ENCODE results near the gene PEX6.
A peak's percentile ranks its signal among the peaks of the same experiment; 100 is the strongest.

PEX6 gene

DNA sequence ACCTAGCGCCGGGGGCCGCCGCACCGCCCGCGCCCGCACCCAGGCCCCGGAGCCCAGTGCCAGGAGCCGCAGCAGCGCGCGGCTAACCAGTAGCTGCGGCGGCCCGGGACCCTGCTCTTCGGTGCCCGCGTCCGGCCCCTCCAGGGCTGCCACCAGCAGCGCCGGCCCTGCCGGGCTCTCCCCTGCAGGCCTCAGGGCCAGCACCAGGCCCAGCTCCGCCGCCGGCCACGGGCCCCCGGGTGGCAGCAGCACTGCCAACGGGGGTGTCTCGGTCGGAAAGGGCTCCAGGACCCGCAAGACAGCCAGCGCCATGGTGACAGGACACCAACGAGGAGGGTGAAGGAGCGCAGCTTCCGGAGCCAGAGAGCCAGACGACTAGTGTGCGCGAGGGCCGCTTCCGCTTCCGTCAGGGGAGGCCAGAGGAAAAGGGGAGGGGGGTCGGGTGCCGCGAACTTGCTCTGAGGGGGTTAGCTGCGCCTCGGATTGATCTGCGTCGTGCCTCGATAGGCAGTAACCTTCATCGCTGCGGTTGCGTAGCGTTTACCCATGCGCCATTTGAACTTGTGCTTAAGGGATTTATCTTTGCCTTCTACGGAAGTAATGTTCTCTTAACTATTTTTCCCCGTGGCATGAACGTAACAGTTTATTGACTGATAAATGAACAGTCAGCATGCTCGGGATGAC lies at the start of gene PEX6:
Gene PEX6 (minus strand): TSS at position 343 of the 684 bp plus-strand sequence. CDS start 31 bp downstream, at position 312.
- no peaks in the 10 kb centered on the region for H3K27me3 ChIP-seq (ENCODE audit: control insufficient read depth in 5 of 5, insufficient read depth in 4 of 5, low read length in 5 of 5)
- H3K4me1 ChIP-seq (ENCODE audit: control insufficient read depth in 5 of 5, insufficient read depth in 5 of 5, low read length in 5 of 5): peaks cover 7 to 32% (median 27%) of the 10 kb centered on the region in 5 donors
- peaks cover 0 to 6% (median 3%) of the 10 kb centered on the region in 5 donors for H3K36me3 ChIP-seq (ENCODE audit: control insufficient read depth in 5 of 5, insufficient read depth in 5 of 5, low read length in 5 of 5)
- H3K4me3 ChIP-seq (ENCODE audit: low read depth in 1 of 5, low read length in 5 of 5): peak within 1 kb of the TSS; percentile 82 to 97 (median 86)
- peak within 1 kb of the TSS; percentile 48 to 96 (median 88) for H3K9ac ChIP-seq (ENCODE audit: low read length in 5 of 5)
- no peaks in the 10 kb centered on the region for H3K9me3 ChIP-seq (ENCODE audit: control insufficient read depth in 5 of 5, low read length in 5 of 5)
- peak within 1 kb of the TSS; percentile 71 for H3K27ac ChIP-seq (ENCODE audit: low read depth, low read length)

DNA sequence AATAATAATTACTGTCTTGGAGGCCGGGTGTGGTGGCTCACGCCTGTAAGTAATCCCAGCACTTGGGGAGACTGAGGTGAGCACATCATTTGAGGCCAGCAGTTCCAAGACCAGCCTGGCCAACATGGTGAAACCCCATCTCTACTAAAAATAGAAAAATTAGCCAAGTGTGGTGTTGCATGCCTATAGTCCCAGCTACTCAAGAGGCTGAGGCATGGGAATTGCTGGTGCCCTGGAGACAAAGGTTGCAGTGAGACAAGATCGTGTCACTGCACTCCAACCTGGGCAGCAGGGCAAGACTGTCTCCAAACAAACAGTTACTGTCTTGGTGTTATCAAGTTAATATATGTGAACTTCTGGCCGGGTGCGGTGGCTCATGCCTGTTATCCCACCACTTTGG lies 47.4 kb upstream of the PEX6 start:
- Histone ChIP-seq H3K4me3 (ENCODE audit: low read depth in 1 of 5, low read length in 5 of 5) (no peak overlapping the region), H3K9me3 (ENCODE audit: control insufficient read depth in 5 of 5, low read length in 5 of 5) (no peaks in the 10 kb centered on the region), H3K27ac (ENCODE audit: low read depth, low read length) (no peak overlapping the region), H3K9ac (ENCODE audit: low read length in 5 of 5) (no peak overlapping the region), H3K27me3 (ENCODE audit: control insufficient read depth in 5 of 5, insufficient read depth in 4 of 5, low read length in 5 of 5) (no peaks in the 10 kb centered on the region), H3K36me3 (ENCODE audit: control insufficient read depth in 5 of 5, insufficient read depth in 5 of 5, low read length in 5 of 5) (peaks cover 14 to 65% (median 53%) of the 10 kb centered on the region in 5 donors), H3K4me1 (ENCODE audit: control insufficient read depth in 5 of 5, insufficient read depth in 5 of 5, low read length in 5 of 5) (peaks cover 0 to 13% (median 9%) of the 10 kb centered on the region in 5 donors)

- Histone ChIP-seq H3K9ac (ENCODE audit: low read length in 5 of 5) (no peak overlapping the region), H3K27ac (ENCODE audit: low read depth, low read length) (no peak overlapping the region), H3K27me3 (ENCODE audit: control insufficient read depth in 5 of 5, insufficient read depth in 4 of 5, low read length in 5 of 5) (no peaks in the 10 kb centered on the region), H3K36me3 (ENCODE audit: control insufficient read depth in 5 of 5, insufficient read depth in 5 of 5, low read length in 5 of 5) (peaks cover 13 to 65% (median 52%) of the 10 kb centered on the region in 5 donors), H3K4me1 (ENCODE audit: control insufficient read depth in 5 of 5, insufficient read depth in 5 of 5, low read length in 5 of 5) (peaks cover 0 to 22% (median 18%) of the 10 kb centered on the region in 5 donors), H3K9me3 (ENCODE audit: control insufficient read depth in 5 of 5, low read length in 5 of 5) (no peaks in the 10 kb centered on the region), H3K4me3 (ENCODE audit: low read depth in 1 of 5, low read length in 5 of 5) (no peak overlapping the region)
Observed at GRCh38 chr6:43024436-43024835, 45.5 kb upstream of the PEX6 start.

- no peaks in the 10 kb centered on the region for H3K27me3 ChIP-seq (ENCODE audit: control insufficient read depth in 5 of 5, insufficient read depth in 4 of 5, low read length in 5 of 5)
- H3K36me3 ChIP-seq (ENCODE audit: control insufficient read depth in 5 of 5, insufficient read depth in 5 of 5, low read length in 5 of 5): peaks cover 13 to 58% (median 49%) of the 10 kb centered on the region in 5 donors
- no peaks in the 10 kb centered on the region for H3K9me3 ChIP-seq (ENCODE audit: control insufficient read depth in 5 of 5, low read length in 5 of 5)
- H3K9ac ChIP-seq (ENCODE audit: low read length in 5 of 5): peak within 1 kb of the TSS in 4 of 5 donors; percentile 71 to 92 (median 88)
- H3K4me1 ChIP-seq (ENCODE audit: control insufficient read depth in 5 of 5, insufficient read depth in 5 of 5, low read length in 5 of 5): peaks cover 6 to 33% (median 27%) of the 10 kb centered on the region in 5 donors
- H3K4me3 ChIP-seq (ENCODE audit: low read depth in 1 of 5, low read length in 5 of 5): peak within 1 kb of the TSS; percentile 96 to 100 (median 99)
- H3K27ac ChIP-seq (ENCODE audit: low read depth, low read length): peak within 1 kb of the TSS; percentile 80
Observed at GRCh38 chr6:43021270-43022047, 42.5 kb upstream of the PEX6 start, which contains the start of gene RRP36. Gene RRP36, plus strand, starts transcription at chr6:43021623. Its CDS starts 32 bp downstream, at chr6:43021655.

DNA sequence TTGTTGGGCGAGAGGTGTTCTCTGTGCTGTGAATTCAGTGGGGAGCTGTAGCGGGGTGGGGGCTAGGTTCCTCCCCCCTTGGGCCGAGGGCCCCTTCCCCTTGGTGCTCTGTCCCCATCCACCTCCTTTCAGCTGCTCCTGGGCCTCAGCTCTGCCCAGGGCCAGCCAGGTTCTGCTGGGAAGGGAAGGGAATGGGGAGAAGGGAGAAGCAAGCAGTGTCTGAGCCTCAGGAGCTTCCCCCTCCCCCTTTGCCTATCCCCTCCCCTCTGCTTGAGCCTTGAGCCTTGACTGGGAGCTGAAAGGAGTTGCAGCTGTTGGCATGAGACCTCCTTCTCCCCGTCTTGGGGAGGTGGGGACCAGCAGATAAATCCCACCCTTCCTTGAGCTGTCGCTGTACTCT lies 41.9 kb upstream of the PEX6 start:
- Histone ChIP-seq H3K36me3 (ENCODE audit: control insufficient read depth in 5 of 5, insufficient read depth in 5 of 5, low read length in 5 of 5) (peaks cover 13 to 54% (median 43%) of the 10 kb centered on the region in 5 donors), H3K4me3 (ENCODE audit: low read depth in 1 of 5, low read length in 5 of 5) (peak overlapping the region; percentile 74 to 100 (median 99)), H3K4me1 (ENCODE audit: control insufficient read depth in 5 of 5, insufficient read depth in 5 of 5, low read length in 5 of 5) (peaks cover 7 to 40% (median 32%) of the 10 kb centered on the region in 5 donors), H3K9me3 (ENCODE audit: control insufficient read depth in 5 of 5, low read length in 5 of 5) (no peaks in the 10 kb centered on the region), H3K27me3 (ENCODE audit: control insufficient read depth in 5 of 5, insufficient read depth in 4 of 5, low read length in 5 of 5) (no peaks in the 10 kb centered on the region), H3K9ac (ENCODE audit: low read length in 5 of 5) (peak overlapping the region in 4 of 5 donors; percentile 61 to 84 (median 74)), H3K27ac (ENCODE audit: low read depth, low read length) (peak overlapping the region; percentile 80)

- Histone ChIP-seq H3K9me3 (ENCODE audit: control insufficient read depth in 5 of 5, low read length in 5 of 5) (no peaks in the 10 kb centered on the region), H3K4me1 (ENCODE audit: control insufficient read depth in 5 of 5, insufficient read depth in 5 of 5, low read length in 5 of 5) (peaks cover 9 to 46% (median 38%) of the 10 kb centered on the region in 5 donors), H3K36me3 (ENCODE audit: control insufficient read depth in 5 of 5, insufficient read depth in 5 of 5, low read length in 5 of 5) (peaks cover 13 to 48% (median 39%) of the 10 kb centered on the region in 5 donors), H3K27ac (ENCODE audit: low read depth, low read length) (no peak overlapping the region), H3K4me3 (ENCODE audit: low read depth in 1 of 5, low read length in 5 of 5) (no peak overlapping the region), H3K27me3 (ENCODE audit: control insufficient read depth in 5 of 5, insufficient read depth in 4 of 5, low read length in 5 of 5) (no peaks in the 10 kb centered on the region), H3K9ac (ENCODE audit: low read length in 5 of 5) (peak overlapping the region in 1 of 5 donors; percentile 84)
Observed at GRCh38 chr6:43020052-43020705, 41.2 kb upstream of the PEX6 start.

DNA sequence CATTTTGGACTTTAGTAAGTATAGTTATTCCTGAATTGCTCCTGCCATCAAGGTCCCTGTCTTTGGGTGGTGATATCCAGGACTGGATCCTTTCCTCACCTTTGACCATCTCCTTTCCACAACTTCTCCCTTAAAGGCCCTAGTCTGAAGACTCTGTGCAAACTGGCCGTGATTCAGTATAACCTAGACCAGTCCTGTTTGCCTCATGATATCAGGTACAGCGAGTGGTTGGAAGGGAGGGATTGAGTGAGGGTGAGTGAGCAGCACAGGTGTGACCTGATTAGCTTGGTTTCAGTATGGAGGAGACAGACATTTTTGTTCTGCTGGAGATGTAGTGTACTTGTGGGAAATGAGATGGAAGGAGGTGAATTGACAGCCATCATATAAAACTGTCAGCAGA lies 40.2 kb upstream of the PEX6 start:
- Histone ChIP-seq H3K36me3 (ENCODE audit: control insufficient read depth in 5 of 5, insufficient read depth in 5 of 5, low read length in 5 of 5) (peaks cover 7 to 38% (median 31%) of the 10 kb centered on the region in 5 donors), H3K27ac (ENCODE audit: low read depth, low read length) (no peak overlapping the region), H3K4me3 (ENCODE audit: low read depth in 1 of 5, low read length in 5 of 5) (no peak overlapping the region), H3K27me3 (ENCODE audit: control insufficient read depth in 5 of 5, insufficient read depth in 4 of 5, low read length in 5 of 5) (no peaks in the 10 kb centered on the region), H3K9me3 (ENCODE audit: control insufficient read depth in 5 of 5, low read length in 5 of 5) (no peaks in the 10 kb centered on the region), H3K9ac (ENCODE audit: low read length in 5 of 5) (no peak overlapping the region), H3K4me1 (ENCODE audit: control insufficient read depth in 5 of 5, insufficient read depth in 5 of 5, low read length in 5 of 5) (peaks cover 9 to 55% (median 47%) of the 10 kb centered on the region in 5 donors)

GRCh38 chr6:43016943-43017334 lies 38.0 kb upstream of the PEX6 start:
- H3K27ac ChIP-seq (ENCODE audit: low read depth, low read length): no peak overlapping the region
- no peaks in the 10 kb centered on the region for H3K27me3 ChIP-seq (ENCODE audit: control insufficient read depth in 5 of 5, insufficient read depth in 4 of 5, low read length in 5 of 5)
- peaks cover 7 to 41% (median 36%) of the 10 kb centered on the region in 5 donors for H3K36me3 ChIP-seq (ENCODE audit: control insufficient read depth in 5 of 5, insufficient read depth in 5 of 5, low read length in 5 of 5)
- no peaks in the 10 kb centered on the region for H3K9me3 ChIP-seq (ENCODE audit: control insufficient read depth in 5 of 5, low read length in 5 of 5)
- H3K4me1 ChIP-seq (ENCODE audit: control insufficient read depth in 5 of 5, insufficient read depth in 5 of 5, low read length in 5 of 5): peaks cover 16 to 54% (median 50%) of the 10 kb centered on the region in 5 donors
- H3K9ac ChIP-seq (ENCODE audit: low read length in 5 of 5): peak overlapping the region in 3 of 5 donors; percentile 62 to 72 (median 64)
- no peak overlapping the region for H3K4me3 ChIP-seq (ENCODE audit: low read depth in 1 of 5, low read length in 5 of 5)

GRCh38 chr6:43016176-43016942 lies 37.4 kb upstream of the PEX6 start:
- Histone ChIP-seq H3K9ac (ENCODE audit: low read length in 5 of 5) (peak overlapping the region in 3 of 5 donors; percentile 62 to 72 (median 64)), H3K27me3 (ENCODE audit: control insufficient read depth in 5 of 5, insufficient read depth in 4 of 5, low read length in 5 of 5) (no peaks in the 10 kb centered on the region), H3K9me3 (ENCODE audit: control insufficient read depth in 5 of 5, low read length in 5 of 5) (no peaks in the 10 kb centered on the region), H3K4me1 (ENCODE audit: control insufficient read depth in 5 of 5, insufficient read depth in 5 of 5, low read length in 5 of 5) (peaks cover 16 to 54% (median 50%) of the 10 kb centered on the region in 5 donors), H3K27ac (ENCODE audit: low read depth, low read length) (no peak overlapping the region), H3K36me3 (ENCODE audit: control insufficient read depth in 5 of 5, insufficient read depth in 5 of 5, low read length in 5 of 5) (peaks cover 7 to 47% (median 42%) of the 10 kb centered on the region in 5 donors), H3K4me3 (ENCODE audit: low read depth in 1 of 5, low read length in 5 of 5) (peak overlapping the region in 1 of 5 donors; percentile 6)
